DND-41 (cell line): ENCODE results near the gene SFMBT2.

Experiments
- CTCF ChIP-seq: IDR thresholded peaks from 2 replicates; pipeline ENCODE4 v1.5.1; 2012; ENCODE audit warnings: borderline replicate concordance, low read length, moderate library complexity, mild to moderate bottlenecking; ENCODE audit not compliant: poor library complexity, severe bottlenecking; ENCODE audit errors: extremely low read depth
- EZH2 ChIP-seq: IDR thresholded peaks from 3 replicates; pipeline ENCODE4 v1.6.1; 2012; ENCODE audit warnings: borderline replicate concordance, low read depth, mild to moderate bottlenecking, moderate library complexity, low read length, inconsistent platforms; ENCODE audit not compliant: severe bottlenecking

- TF ChIP-seq CTCF (no peak), EZH2 (no peak)
Measured at GRCh38 chr10:7385114-7385513, 25.7 kb downstream of the SFMBT2 start.
